Measurements from ENCODE around the gene XPR1.

Gene XPR1

GRCh38 chr1:180925471-180926051, 293.7 kb downstream of the XPR1 start:
- H3K4me1 ChIP-seq (ENCODE audit: control insufficient read depth, insufficient read depth, low read length): peaks cover 17% of the 10 kb centered on the region
- no peak overlapping the region for H3K4me3 ChIP-seq (ENCODE audit: low read depth, low read length)
- H3K9me3 ChIP-seq (ENCODE audit: control insufficient read depth, insufficient read depth, low read length): no peaks in the 10 kb centered on the region
- no peak overlapping the region for H3K9ac ChIP-seq (ENCODE audit: low read depth, low read length)
- no peaks in the 10 kb centered on the region for H3K36me3 ChIP-seq (ENCODE audit: control insufficient read depth, insufficient read depth, low read length)
- H3K27me3 ChIP-seq (ENCODE audit: control insufficient read depth, insufficient read depth, low read length): peaks cover 8% of the 10 kb centered on the region

GRCh38 chr1:180926164-180926981, 294.6 kb downstream of the XPR1 start:
- Histone ChIP-seq H3K4me3 (ENCODE audit: low read depth, low read length) (no peak overlapping the region), H3K4me1 (ENCODE audit: control insufficient read depth, insufficient read depth, low read length) (peaks cover 17% of the 10 kb centered on the region), H3K27me3 (ENCODE audit: control insufficient read depth, insufficient read depth, low read length) (peaks cover 4% of the 10 kb centered on the region), H3K36me3 (ENCODE audit: control insufficient read depth, insufficient read depth, low read length) (no peaks in the 10 kb centered on the region), H3K9ac (ENCODE audit: low read depth, low read length) (no peak overlapping the region), H3K9me3 (ENCODE audit: control insufficient read depth, insufficient read depth, low read length) (no peaks in the 10 kb centered on the region)

GRCh38 chr1:180927348-180927747, 295.5 kb downstream of the XPR1 start:
- no peak overlapping the region for H3K4me3 ChIP-seq (ENCODE audit: low read depth, low read length)
- no peak overlapping the region for H3K9ac ChIP-seq (ENCODE audit: low read depth, low read length)
- H3K9me3 ChIP-seq (ENCODE audit: control insufficient read depth, insufficient read depth, low read length): no peaks in the 10 kb centered on the region
- peaks cover 14% of the 10 kb centered on the region for H3K4me1 ChIP-seq (ENCODE audit: control insufficient read depth, insufficient read depth, low read length)
- no peaks in the 10 kb centered on the region for H3K36me3 ChIP-seq (ENCODE audit: control insufficient read depth, insufficient read depth, low read length)
- H3K27me3 ChIP-seq (ENCODE audit: control insufficient read depth, insufficient read depth, low read length): no peaks in the 10 kb centered on the region

GRCh38 chr1:180927841-180928240, 296.0 kb downstream of the XPR1 start:
- Histone ChIP-seq H3K27me3 (ENCODE audit: control insufficient read depth, insufficient read depth, low read length) (no peaks in the 10 kb centered on the region), H3K4me1 (ENCODE audit: control insufficient read depth, insufficient read depth, low read length) (peaks cover 9% of the 10 kb centered on the region), H3K9ac (ENCODE audit: low read depth, low read length) (no peak overlapping the region)

GRCh38 chr1:180928331-180929230, 296.8 kb downstream of the XPR1 start:
- H3K9me3 ChIP-seq (ENCODE audit: control insufficient read depth, insufficient read depth, low read length): no peaks in the 10 kb centered on the region
- H3K9ac ChIP-seq (ENCODE audit: low read depth, low read length): no peak overlapping the region
- peaks cover 5% of the 10 kb centered on the region for H3K4me1 ChIP-seq (ENCODE audit: control insufficient read depth, insufficient read depth, low read length)
- no peak overlapping the region for H3K4me3 ChIP-seq (ENCODE audit: low read depth, low read length)
- H3K36me3 ChIP-seq (ENCODE audit: control insufficient read depth, insufficient read depth, low read length): no peaks in the 10 kb centered on the region
- H3K27me3 ChIP-seq (ENCODE audit: control insufficient read depth, insufficient read depth, low read length): no peaks in the 10 kb centered on the region

More at GRCh38 chr1:180927841-180928240, 296.0 kb downstream of the XPR1 start:
- no peaks in the 10 kb centered on the region for H3K9me3 ChIP-seq (ENCODE audit: control insufficient read depth, insufficient read depth, low read length)
- H3K36me3 ChIP-seq (ENCODE audit: control insufficient read depth, insufficient read depth, low read length): no peaks in the 10 kb centered on the region
- H3K4me3 ChIP-seq (ENCODE audit: low read depth, low read length): no peak overlapping the region

GRCh38 chr1:180929389-180929788, 297.6 kb downstream of the XPR1 start:
- Histone ChIP-seq H3K4me3 (ENCODE audit: low read depth, low read length) (no peak overlapping the region), H3K9me3 (ENCODE audit: control insufficient read depth, insufficient read depth, low read length) (no peaks in the 10 kb centered on the region), H3K9ac (ENCODE audit: low read depth, low read length) (no peak overlapping the region), H3K4me1 (ENCODE audit: control insufficient read depth, insufficient read depth, low read length) (no peaks in the 10 kb centered on the region), H3K36me3 (ENCODE audit: control insufficient read depth, insufficient read depth, low read length) (no peaks in the 10 kb centered on the region), H3K27me3 (ENCODE audit: control insufficient read depth, insufficient read depth, low read length) (no peaks in the 10 kb centered on the region)

- no peaks in the 10 kb centered on the region for H3K36me3 ChIP-seq (ENCODE audit: control insufficient read depth, insufficient read depth, low read length)
- H3K4me1 ChIP-seq (ENCODE audit: control insufficient read depth, insufficient read depth, low read length): peaks cover 1% of the 10 kb centered on the region
- H3K9me3 ChIP-seq (ENCODE audit: control insufficient read depth, insufficient read depth, low read length): no peaks in the 10 kb centered on the region
- H3K9ac ChIP-seq (ENCODE audit: low read depth, low read length): no peak overlapping the region
- no peaks in the 10 kb centered on the region for H3K27me3 ChIP-seq (ENCODE audit: control insufficient read depth, insufficient read depth, low read length)
- H3K4me3 ChIP-seq (ENCODE audit: low read depth, low read length): no peak overlapping the region
These were observed 298.9 kb downstream of the XPR1 start for GRCh38 chr1:180930687-180931086.

GRCh38 chr1:180931529-180931928, 299.7 kb downstream of the XPR1 start:
- H3K4me3 ChIP-seq (ENCODE audit: low read depth, low read length): no peak overlapping the region
- no peaks in the 10 kb centered on the region for H3K36me3 ChIP-seq (ENCODE audit: control insufficient read depth, insufficient read depth, low read length)
- H3K9ac ChIP-seq (ENCODE audit: low read depth, low read length): no peak overlapping the region
- no peaks in the 10 kb centered on the region for H3K27me3 ChIP-seq (ENCODE audit: control insufficient read depth, insufficient read depth, low read length)
- H3K9me3 ChIP-seq (ENCODE audit: control insufficient read depth, insufficient read depth, low read length): no peaks in the 10 kb centered on the region
- H3K4me1 ChIP-seq (ENCODE audit: control insufficient read depth, insufficient read depth, low read length): peaks cover 5% of the 10 kb centered on the region

GRCh38 chr1:180932378-180932777, 300.6 kb downstream of the XPR1 start:
- H3K9me3 ChIP-seq (ENCODE audit: control insufficient read depth, insufficient read depth, low read length): no peaks in the 10 kb centered on the region
- no peak overlapping the region for H3K9ac ChIP-seq (ENCODE audit: low read depth, low read length)
- H3K27me3 ChIP-seq (ENCODE audit: control insufficient read depth, insufficient read depth, low read length): no peaks in the 10 kb centered on the region
- H3K36me3 ChIP-seq (ENCODE audit: control insufficient read depth, insufficient read depth, low read length): no peaks in the 10 kb centered on the region
- H3K4me3 ChIP-seq (ENCODE audit: low read depth, low read length): no peak overlapping the region
- H3K4me1 ChIP-seq (ENCODE audit: control insufficient read depth, insufficient read depth, low read length): peaks cover 5% of the 10 kb centered on the region

- Histone ChIP-seq H3K9me3 (ENCODE audit: control insufficient read depth, insufficient read depth, low read length) (no peaks in the 10 kb centered on the region), H3K36me3 (ENCODE audit: control insufficient read depth, insufficient read depth, low read length) (no peaks in the 10 kb centered on the region), H3K4me3 (ENCODE audit: low read depth, low read length) (no peak overlapping the region), H3K9ac (ENCODE audit: low read depth, low read length) (no peak overlapping the region), H3K4me1 (ENCODE audit: control insufficient read depth, insufficient read depth, low read length) (peaks cover 5% of the 10 kb centered on the region), H3K27me3 (ENCODE audit: control insufficient read depth, insufficient read depth, low read length) (no peaks in the 10 kb centered on the region)
These were observed 301.3 kb downstream of the XPR1 start for GRCh38 chr1:180933141-180933540.

GRCh38 chr1:180934563-180934962, 302.7 kb downstream of the XPR1 start:
- Histone ChIP-seq H3K9ac (ENCODE audit: low read depth, low read length) (no peak overlapping the region), H3K4me1 (ENCODE audit: control insufficient read depth, insufficient read depth, low read length) (peaks cover 5% of the 10 kb centered on the region), H3K9me3 (ENCODE audit: control insufficient read depth, insufficient read depth, low read length) (no peaks in the 10 kb centered on the region), H3K27me3 (ENCODE audit: control insufficient read depth, insufficient read depth, low read length) (no peaks in the 10 kb centered on the region), H3K4me3 (ENCODE audit: low read depth, low read length) (no peak overlapping the region), H3K36me3 (ENCODE audit: control insufficient read depth, insufficient read depth, low read length) (no peaks in the 10 kb centered on the region)

Measured in iPS-15b (cell line).